Kidney glomerular epithelial cell (primary cell): Measurements from ENCODE around the gene PDE3A.

Source experiments
- DNase-seq: peaks from one replicate; lab custom pipeline; 2025; lab: John Stamatoyannopoulos, UW

Gene PDE3A

GRCh38 chr12:20424841-20425240 lies 56.5 kb downstream of the PDE3A start:
- no peak for DNase-seq

GRCh38 chr12:20426191-20426590 lies 57.9 kb downstream of the PDE3A start:
- no peak for DNase-seq

- DNase-seq: no peak
Measured at GRCh38 chr12:20426957-20427356, 58.6 kb downstream of the PDE3A start.

GRCh38 chr12:20429852-20430251 lies 61.5 kb downstream of the PDE3A start:
- no peak for DNase-seq

- DNase-seq: no peak
Measured at GRCh38 chr12:20432290-20432689, 64.0 kb downstream of the PDE3A start.

- DNase-seq: peak; percentile 62
Measured at GRCh38 chr12:20434996-20435395, 66.7 kb downstream of the PDE3A start.

GRCh38 chr12:20436316-20436715 lies 68.0 kb downstream of the PDE3A start:
- no peak for DNase-seq

GRCh38 chr12:20438299-20438779 lies 70.0 kb downstream of the PDE3A start:
- DNase-seq: no peak

- no peak for DNase-seq
Measured at GRCh38 chr12:20439626-20440025, 71.3 kb downstream of the PDE3A start.

GRCh38 chr12:20440408-20440807 lies 72.1 kb downstream of the PDE3A start:
- DNase-seq: no peak

- DNase-seq: no peak
Measured at GRCh38 chr12:20442322-20442721, 74.0 kb downstream of the PDE3A start.

- DNase-seq: no peak
Measured at GRCh38 chr12:20443255-20443654, 74.9 kb downstream of the PDE3A start.

- DNase-seq: no peak
Measured at GRCh38 chr12:20443792-20444191, 75.5 kb downstream of the PDE3A start.

GRCh38 chr12:20444595-20445170 lies 76.3 kb downstream of the PDE3A start:
- no peak for DNase-seq

GRCh38 chr12:20445687-20446086 lies 77.3 kb downstream of the PDE3A start:
- no peak for DNase-seq

- DNase-seq: no peak
Measured at GRCh38 chr12:20446836-20447235, 78.5 kb downstream of the PDE3A start.

GRCh38 chr12:20448781-20449180 lies 80.4 kb downstream of the PDE3A start:
- DNase-seq: no peak

- DNase-seq: peak; percentile 32
Measured at GRCh38 chr12:20450591-20451180, 82.3 kb downstream of the PDE3A start.

- peak; percentile 97 for DNase-seq
Measured at GRCh38 chr12:20451761-20452160, 83.4 kb downstream of the PDE3A start.

GRCh38 chr12:20452496-20453010 lies 84.2 kb downstream of the PDE3A start:
- DNase-seq: no peak

GRCh38 chr12:20453756-20454310 lies 85.5 kb downstream of the PDE3A start:
- DNase-seq: no peak

- DNase-seq: no peak
Measured at GRCh38 chr12:20455001-20455706, 86.8 kb downstream of the PDE3A start.

- DNase-seq: no peak
Measured at GRCh38 chr12:20457582-20457981, 89.2 kb downstream of the PDE3A start.
